GM12878 (cell line): ENCODE data around the gene SLC25A44. TPM values are rescaled to one million over a fixed set of nuclear protein-coding genes. Genes with fewer than 3 reads are reported as not detected.
A peak's percentile ranks its signal among the peaks of the same experiment; 100 is the strongest.

Source experiments
- DPF2 ChIP-seq: fragments of 450-650 bp; IDR thresholded peaks from 2 replicates; pipeline ENCODE4 v1.6.1; 2017; ENCODE audit warnings: mild to moderate bottlenecking
- EP300 ChIP-seq, 2 experiments: fragments of 150-350 bp in 1 of 2; IDR thresholded peaks; 2 replicates each; pipeline ENCODE4 v1.6.1; 2011 to 2012; ENCODE audit warnings: low read depth in 2 of 2, low read length in 2 of 2, borderline replicate concordance in 1 of 2, improper control_type of control experiment in 1 of 2, inconsistent platforms in 1 of 2; ENCODE audit not compliant: control insufficient read depth in 1 of 2
- IKZF2 ChIP-seq, 2 experiments: fragments of 450-650 bp; IDR thresholded peaks; 2 replicates each; pipeline ENCODE4 v1.6.1; 2017; ENCODE audit warnings: mild to moderate bottlenecking in 2 of 2, moderate library complexity in 2 of 2
- KDM1A ChIP-seq: fragments of 200-600 bp; sonication (generic); IDR thresholded peaks from 2 replicates; pipeline ENCODE4 v1.6.1; 2016; ENCODE audit warnings: borderline replicate concordance
- NBN ChIP-seq: fragments of 450-650 bp; IDR thresholded peaks from 2 replicates; pipeline ENCODE4 v1.6.1; 2016
- NFIC ChIP-seq: IDR thresholded peaks from 2 replicates; pipeline ENCODE4 v1.6.1; 2012; ENCODE audit warnings: low read depth, mild to moderate bottlenecking, inconsistent platforms, low read length, moderate library complexity
- NFYA ChIP-seq: IDR thresholded peaks from 2 replicates; pipeline ENCODE4 v1.6.1; 2011; ENCODE audit warnings: low read depth, mild to moderate bottlenecking, low read length, improper control_type of control experiment, borderline replicate concordance
- RUNX3 ChIP-seq: IDR thresholded peaks from 2 replicates; pipeline ENCODE4 v1.6.1; 2012; ENCODE audit warnings: low read length, inconsistent platforms
- SMAD1 ChIP-seq: fragments of 450-650 bp; IDR thresholded peaks from 2 replicates; pipeline ENCODE4 v1.6.1; 2018; ENCODE audit warnings: mild to moderate bottlenecking, low read depth; ENCODE audit not compliant: partially characterized antibody
- SMC3 ChIP-seq: IDR thresholded peaks from 2 replicates; pipeline ENCODE4 v1.6.1; 2011; ENCODE audit warnings: low read length, improper control_type of control experiment, borderline replicate concordance
- SPI1 ChIP-seq: IDR thresholded peaks from 2 replicates; pipeline ENCODE4 v1.6.1; 2011; ENCODE audit warnings: low read depth, mild to moderate bottlenecking, low read length, moderate library complexity, borderline replicate concordance; ENCODE audit not compliant: insufficient read depth
- SRF ChIP-seq, 2 experiments: IDR thresholded peaks; 2 replicates each; pipeline ENCODE4 v1.6.1; 2011; ENCODE audit warnings: low read depth in 2 of 2, low read length in 2 of 2, mild to moderate bottlenecking in 1 of 2, moderate library complexity in 1 of 2
- ZBED1 ChIP-seq: IDR thresholded peaks from 2 replicates; pipeline ENCODE4 v1.6.1; 2016; ENCODE audit warnings: borderline replicate concordance
- polyA plus RNA-seq, 11 experiments: library from polyadenylated mRNA; depleted of rRNA in 4 of 11; unstranded in 6 of 11; stranded (reverse) in 5 of 11; fragments of >200 nt; fragmentation: Nextera tagmentation in 4 of 11; fragmentation: Illumina TruSeq in 1 of 11; extraction: Ambion mirVana in 4 of 11; extraction: Trizol in 1 of 11; gene quantifications; 1 replicate in 1 of 11; 2 replicates in 10 of 11; pipeline versions ENCODE4 v1.2.1 to v1.2.3, GENCODE V29; 2011 to 2016; ENCODE audit warnings: inconsistent platforms in 2 of 11, missing spikeins in 2 of 11, low read depth in 1 of 11
- total RNA-seq, 4 experiments: library from RNA; depleted of rRNA in 3 of 4; stranded (reverse); fragments of >200 nt in 3 of 4; fragmentation: Illumina TruSeq in 1 of 4; extraction: Trizol in 1 of 4; gene quantifications; 2 replicates each; pipeline versions ENCODE4 v1.2.1 to v1.2.3, GENCODE V29; 2013 to 2021
- TF ChIP-seq, protein P1 (sequence below): fragments of 450-650 bp; IDR thresholded peaks from 2 replicates; pipeline ENCODE4 v1.6.1; 2017; ENCODE audit warnings: low read depth, mild to moderate bottlenecking, moderate library complexity
- TF ChIP-seq, protein P2 (sequence below): fragments of 450-650 bp; IDR thresholded peaks from 2 replicates; pipeline ENCODE4 v1.6.1; 2018; ENCODE audit warnings: mild to moderate bottlenecking, low read depth, moderate library complexity; ENCODE audit not compliant: partially characterized antibody
- TF ChIP-seq, protein P3 (sequence below): fragments of 450-650 bp; IDR thresholded peaks from 2 replicates; pipeline ENCODE4 v1.6.1; 2017; ENCODE audit warnings: mild to moderate bottlenecking, low read depth, inconsistent platforms; ENCODE audit not compliant: poor library complexity, severe bottlenecking
- TF ChIP-seq, protein P4 (sequence below): fragments of 450-650 bp; IDR thresholded peaks from 2 replicates; pipeline ENCODE4 v1.6.1; 2016; ENCODE audit warnings: mild to moderate bottlenecking
- TF ChIP-seq, protein P5 (sequence below): IDR thresholded peaks from 2 replicates; pipeline ENCODE4 v1.6.1; 2011; ENCODE audit warnings: mild to moderate bottlenecking, low read depth, low read length, moderate library complexity; ENCODE audit not compliant: insufficient replicate concordance

SLC25A44 gene
- total and polyA plus RNA-seq, 10 of the 15 experiments (the other 5 are each of a cell fraction or from before 2014, with no cell fraction given), result 7.1 to 43.3 (median 30.4) TPM

DNA sequence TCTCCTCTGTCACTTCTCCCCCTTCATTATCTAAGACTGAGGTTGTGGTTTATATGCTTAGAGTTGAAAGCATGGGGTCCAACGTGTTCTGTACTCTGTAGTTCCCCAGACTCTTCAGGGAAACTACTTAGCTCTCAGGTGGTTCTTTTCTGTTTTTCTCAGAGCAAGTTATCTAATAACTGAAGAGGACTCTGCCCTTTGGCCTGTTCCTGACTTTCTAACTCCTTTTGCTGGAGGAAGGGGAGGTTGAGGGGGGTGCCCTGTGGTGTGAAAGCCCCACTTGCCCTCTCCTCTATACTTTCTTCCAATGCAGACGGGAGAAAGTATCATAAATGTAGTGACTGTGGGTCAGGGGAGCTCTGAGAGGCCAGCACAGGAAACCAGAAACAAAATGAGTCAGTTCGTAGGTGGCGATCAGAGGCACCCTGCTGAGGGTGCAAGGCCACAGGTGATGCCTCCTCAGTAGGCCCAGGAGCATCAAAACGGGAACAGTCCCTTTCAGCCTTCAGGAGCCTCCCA, 5.0 kb downstream of the SLC25A44 start (continued):
- TF ChIP-seq SPI1, result 0 out of 2 replicates have a peak, but pooled peaks have one; percentile 27
- TF ChIP-seq, protein P1, sequence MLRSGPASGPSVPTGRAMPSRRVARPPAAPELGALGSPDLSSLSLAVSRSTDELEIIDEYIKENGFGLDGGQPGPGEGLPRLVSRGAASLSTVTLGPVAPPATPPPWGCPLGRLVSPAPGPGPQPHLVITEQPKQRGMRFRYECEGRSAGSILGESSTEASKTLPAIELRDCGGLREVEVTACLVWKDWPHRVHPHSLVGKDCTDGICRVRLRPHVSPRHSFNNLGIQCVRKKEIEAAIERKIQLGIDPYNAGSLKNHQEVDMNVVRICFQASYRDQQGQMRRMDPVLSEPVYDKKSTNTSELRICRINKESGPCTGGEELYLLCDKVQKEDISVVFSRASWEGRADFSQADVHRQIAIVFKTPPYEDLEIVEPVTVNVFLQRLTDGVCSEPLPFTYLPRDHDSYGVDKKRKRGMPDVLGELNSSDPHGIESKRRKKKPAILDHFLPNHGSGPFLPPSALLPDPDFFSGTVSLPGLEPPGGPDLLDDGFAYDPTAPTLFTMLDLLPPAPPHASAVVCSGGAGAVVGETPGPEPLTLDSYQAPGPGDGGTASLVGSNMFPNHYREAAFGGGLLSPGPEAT, result peak; percentile 60; the same call in 1 of the 2 replicates
- peak; percentile 74 for TF ChIP-seq RUNX3
- TF ChIP-seq, protein P2, sequence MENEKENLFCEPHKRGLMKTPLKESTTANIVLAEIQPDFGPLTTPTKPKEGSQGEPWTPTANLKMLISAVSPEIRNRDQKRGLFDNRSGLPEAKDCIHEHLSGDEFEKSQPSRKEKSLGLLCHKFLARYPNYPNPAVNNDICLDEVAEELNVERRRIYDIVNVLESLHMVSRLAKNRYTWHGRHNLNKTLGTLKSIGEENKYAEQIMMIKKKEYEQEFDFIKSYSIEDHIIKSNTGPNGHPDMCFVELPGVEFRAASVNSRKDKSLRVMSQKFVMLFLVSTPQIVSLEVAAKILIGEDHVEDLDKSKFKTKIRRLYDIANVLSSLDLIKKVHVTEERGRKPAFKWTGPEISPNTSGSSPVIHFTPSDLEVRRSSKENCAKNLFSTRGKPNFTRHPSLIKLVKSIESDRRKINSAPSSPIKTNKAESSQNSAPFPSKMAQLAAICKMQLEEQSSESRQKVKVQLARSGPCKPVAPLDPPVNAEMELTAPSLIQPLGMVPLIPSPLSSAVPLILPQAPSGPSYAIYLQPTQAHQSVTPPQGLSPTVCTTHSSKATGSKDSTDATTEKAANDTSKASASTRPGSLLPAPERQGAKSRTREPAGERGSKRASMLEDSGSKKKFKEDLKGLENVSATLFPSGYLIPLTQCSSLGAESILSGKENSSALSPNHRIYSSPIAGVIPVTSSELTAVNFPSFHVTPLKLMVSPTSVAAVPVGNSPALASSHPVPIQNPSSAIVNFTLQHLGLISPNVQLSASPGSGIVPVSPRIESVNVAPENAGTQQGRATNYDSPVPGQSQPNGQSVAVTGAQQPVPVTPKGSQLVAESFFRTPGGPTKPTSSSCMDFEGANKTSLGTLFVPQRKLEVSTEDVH, result no peak
- TF ChIP-seq NFIC, result 0 out of 2 replicates have a peak, but pooled peaks have one; percentile 14
- TF ChIP-seq, protein P3, sequence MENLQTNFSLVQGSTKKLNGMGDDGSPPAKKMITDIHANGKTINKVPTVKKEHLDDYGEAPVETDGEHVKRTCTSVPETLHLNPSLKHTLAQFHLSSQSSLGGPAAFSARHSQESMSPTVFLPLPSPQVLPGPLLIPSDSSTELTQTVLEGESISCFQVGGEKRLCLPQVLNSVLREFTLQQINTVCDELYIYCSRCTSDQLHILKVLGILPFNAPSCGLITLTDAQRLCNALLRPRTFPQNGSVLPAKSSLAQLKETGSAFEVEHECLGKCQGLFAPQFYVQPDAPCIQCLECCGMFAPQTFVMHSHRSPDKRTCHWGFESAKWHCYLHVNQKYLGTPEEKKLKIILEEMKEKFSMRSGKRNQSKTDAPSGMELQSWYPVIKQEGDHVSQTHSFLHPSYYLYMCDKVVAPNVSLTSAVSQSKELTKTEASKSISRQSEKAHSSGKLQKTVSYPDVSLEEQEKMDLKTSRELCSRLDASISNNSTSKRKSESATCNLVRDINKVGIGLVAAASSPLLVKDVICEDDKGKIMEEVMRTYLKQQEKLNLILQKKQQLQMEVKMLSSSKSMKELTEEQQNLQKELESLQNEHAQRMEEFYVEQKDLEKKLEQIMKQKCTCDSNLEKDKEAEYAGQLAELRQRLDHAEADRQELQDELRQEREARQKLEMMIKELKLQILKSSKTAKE, result peak; percentile 44
- TF ChIP-seq SMC3, result 0 out of 2 replicates have a peak, but pooled peaks have one; percentile 1
- no peak for TF ChIP-seq ZBED1
- TF ChIP-seq, protein P4, sequence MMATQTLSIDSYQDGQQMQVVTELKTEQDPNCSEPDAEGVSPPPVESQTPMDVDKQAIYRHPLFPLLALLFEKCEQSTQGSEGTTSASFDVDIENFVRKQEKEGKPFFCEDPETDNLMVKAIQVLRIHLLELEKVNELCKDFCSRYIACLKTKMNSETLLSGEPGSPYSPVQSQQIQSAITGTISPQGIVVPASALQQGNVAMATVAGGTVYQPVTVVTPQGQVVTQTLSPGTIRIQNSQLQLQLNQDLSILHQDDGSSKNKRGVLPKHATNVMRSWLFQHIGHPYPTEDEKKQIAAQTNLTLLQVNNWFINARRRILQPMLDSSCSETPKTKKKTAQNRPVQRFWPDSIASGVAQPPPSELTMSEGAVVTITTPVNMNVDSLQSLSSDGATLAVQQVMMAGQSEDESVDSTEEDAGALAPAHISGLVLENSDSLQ, result peak; percentile 25; the same call in 1 of the 2 replicates
- TF ChIP-seq DPF2, result peak; percentile 52; the same call in 1 of the 2 replicates
- peak in 1 of 2 experiments; percentile 21; a peak in 2 of 4 replicates for TF ChIP-seq EP300 (IDR thresholded peaks at IDR 0.05; ENCODE audit: borderline replicate concordance in 1 of 2, control insufficient read depth in 1 of 2, low read depth in 2 of 2, low read length in 2 of 2)
- TF ChIP-seq, protein P5, sequence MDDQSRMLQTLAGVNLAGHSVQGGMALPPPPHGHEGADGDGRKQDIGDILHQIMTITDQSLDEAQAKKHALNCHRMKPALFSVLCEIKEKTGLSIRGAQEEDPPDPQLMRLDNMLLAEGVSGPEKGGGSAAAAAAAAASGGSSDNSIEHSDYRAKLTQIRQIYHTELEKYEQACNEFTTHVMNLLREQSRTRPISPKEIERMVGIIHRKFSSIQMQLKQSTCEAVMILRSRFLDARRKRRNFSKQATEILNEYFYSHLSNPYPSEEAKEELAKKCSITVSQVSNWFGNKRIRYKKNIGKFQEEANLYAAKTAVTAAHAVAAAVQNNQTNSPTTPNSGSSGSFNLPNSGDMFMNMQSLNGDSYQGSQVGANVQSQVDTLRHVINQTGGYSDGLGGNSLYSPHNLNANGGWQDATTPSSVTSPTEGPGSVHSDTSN, result no peak
- no peak for TF ChIP-seq KDM1A
- peak; percentile 16 for TF ChIP-seq SMAD1
- TF ChIP-seq SRF (IDR thresholded peaks at IDR 0.05; ENCODE audit: low read depth in 2 of 2, low read length in 2 of 2), result no peak
- TF ChIP-seq NFYA, result no peak
- 0 out of 2 replicates have a peak, but pooled peaks have one; percentile 56 for TF ChIP-seq NBN
- TF ChIP-seq IKZF2 (IDR thresholded peaks at IDR 0.05), result peak in 1 of 2 experiments; percentile 46; a peak in 1 of 4 replicates
